Retinal pigment epithelial cell (primary cell): Measurements from ENCODE around the gene ARHGAP27.
"Not testable (repeated sequence)": the region's sequence is repeated elsewhere in the genome, so short reads cannot be mapped to it uniquely, and the experiment has no call there.

Source experiments
- DNase-seq: peaks from one replicate; pipeline ENCODE4 v3.0.0-alpha.2; 2010; ENCODE audit warnings: low read depth
- H3K4me3 ChIP-seq: 2 replicates; pipeline ENCODE4 v1.5.1; 2011; ENCODE audit warnings: mild to moderate bottlenecking, low read length, control low read depth, moderate library complexity
- CTCF ChIP-seq: conservative IDR thresholded peaks from 2 replicates; pipeline ENCODE4 v1.5.1; 2011; ENCODE audit warnings: low read depth, low read length, control low read depth, inconsistent platforms

Gene ARHGAP27

GRCh38 chr17:45451131-45451530 lies 18.5 kb upstream of the ARHGAP27 start:
- H3K4me3 ChIP-seq: no peak overlapping the region
- peak; percentile 21 for TF ChIP-seq CTCF
- no peak for DNase-seq

GRCh38 chr17:45449708-45450329 lies 17.1 kb upstream of the ARHGAP27 start:
- DNase-seq, H3K4me3 ChIP-seq: not testable (repeated sequence)

GRCh38 chr17:45449260-45449659 lies 16.6 kb upstream of the ARHGAP27 start:
- DNase-seq, H3K4me3 ChIP-seq: not testable (repeated sequence)

GRCh38 chr17:45448483-45448882 lies 15.8 kb upstream of the ARHGAP27 start:
- H3K4me3 ChIP-seq, DNase-seq: not testable (repeated sequence)

- DNase-seq, H3K4me3 ChIP-seq: not testable (repeated sequence)
These were observed 15.4 kb upstream of the ARHGAP27 start for GRCh38 chr17:45448066-45448465.

GRCh38 chr17:45447650-45448049 lies 15.0 kb upstream of the ARHGAP27 start:
- not testable (repeated sequence) for H3K4me3 ChIP-seq, DNase-seq

GRCh38 chr17:45446872-45447625 lies 14.4 kb upstream of the ARHGAP27 start:
- not testable (repeated sequence) for H3K4me3 ChIP-seq
- DNase-seq: peak; percentile 18

GRCh38 chr17:45445901-45446743 lies 13.5 kb upstream of the ARHGAP27 start:
- DNase-seq: peak; percentile 66

GRCh38 chr17:45444856-45445820 lies 12.5 kb upstream of the ARHGAP27 start:
- H3K4me3 ChIP-seq, DNase-seq: not testable (repeated sequence)

More at GRCh38 chr17:45445901-45446743, 13.5 kb upstream of the ARHGAP27 start:
- not testable (repeated sequence) for H3K4me3 ChIP-seq

GRCh38 chr17:45444301-45444700 lies 11.6 kb upstream of the ARHGAP27 start:
- not testable (repeated sequence) for DNase-seq, H3K4me3 ChIP-seq

GRCh38 chr17:45443371-45444260 lies 10.9 kb upstream of the ARHGAP27 start:
- not testable (repeated sequence) for DNase-seq, H3K4me3 ChIP-seq
